ENCODE measurements around the gene ACSF3.

The ACSF3 gene

DNA sequence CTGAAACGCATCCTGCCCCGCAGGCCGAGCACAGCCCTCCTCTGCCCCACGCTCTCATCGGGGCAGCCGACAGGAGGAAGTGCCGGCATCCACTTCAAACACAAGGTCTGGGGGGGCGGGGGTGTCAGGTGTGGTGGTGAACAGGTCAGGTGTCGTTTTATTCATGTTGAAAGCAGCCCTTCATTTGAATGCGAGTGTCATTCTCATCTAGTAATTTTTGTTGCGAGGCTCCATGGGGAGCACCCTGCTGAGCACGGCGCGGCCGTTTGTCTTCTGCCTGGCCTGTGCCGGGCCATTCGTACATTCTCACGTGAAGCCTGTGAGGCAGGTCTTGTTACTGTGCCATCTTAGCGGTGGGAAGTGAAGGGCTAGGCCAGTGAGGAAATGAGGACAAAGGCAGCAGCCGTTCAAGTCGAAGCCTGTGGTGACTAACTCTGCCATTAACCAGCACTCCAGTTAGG lies 1.9 kb downstream of the ACSF3 start:
- ATAC-seq, result no peak

DNA sequence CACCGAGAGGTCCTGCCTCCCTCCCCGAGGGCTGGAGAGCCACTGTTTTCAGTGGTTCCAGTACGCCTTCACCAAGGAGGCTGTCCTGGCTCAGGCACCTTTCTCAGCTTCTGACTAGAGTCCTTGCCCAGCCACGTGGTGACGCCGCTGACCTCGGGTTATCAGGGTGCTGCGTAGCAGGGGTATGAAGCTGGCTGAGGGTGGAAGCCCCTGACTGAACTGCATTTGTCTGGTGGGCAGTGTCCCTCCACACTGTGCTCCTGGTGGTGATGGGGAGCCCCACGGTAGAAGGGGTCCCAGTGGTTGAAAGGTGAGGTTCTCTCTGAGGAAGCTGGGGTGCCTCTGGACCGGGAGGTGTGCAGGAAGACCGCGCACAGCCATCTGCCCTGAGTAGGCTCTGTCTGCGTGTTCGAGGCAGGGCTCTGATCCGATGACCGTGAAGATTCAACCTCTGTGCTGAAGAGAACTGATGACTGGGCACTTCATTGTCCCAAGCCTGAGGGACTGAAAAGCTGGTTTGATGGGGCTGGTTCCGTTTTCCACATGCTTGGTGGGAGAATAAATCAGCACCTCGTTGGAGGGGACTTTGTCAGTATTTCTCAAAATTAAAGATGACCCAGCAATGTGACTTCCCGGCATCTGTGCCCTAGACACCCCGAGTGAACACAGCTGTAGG lies 2.5 kb downstream of the ACSF3 start:
- ATAC-seq, result no peak

DNA sequence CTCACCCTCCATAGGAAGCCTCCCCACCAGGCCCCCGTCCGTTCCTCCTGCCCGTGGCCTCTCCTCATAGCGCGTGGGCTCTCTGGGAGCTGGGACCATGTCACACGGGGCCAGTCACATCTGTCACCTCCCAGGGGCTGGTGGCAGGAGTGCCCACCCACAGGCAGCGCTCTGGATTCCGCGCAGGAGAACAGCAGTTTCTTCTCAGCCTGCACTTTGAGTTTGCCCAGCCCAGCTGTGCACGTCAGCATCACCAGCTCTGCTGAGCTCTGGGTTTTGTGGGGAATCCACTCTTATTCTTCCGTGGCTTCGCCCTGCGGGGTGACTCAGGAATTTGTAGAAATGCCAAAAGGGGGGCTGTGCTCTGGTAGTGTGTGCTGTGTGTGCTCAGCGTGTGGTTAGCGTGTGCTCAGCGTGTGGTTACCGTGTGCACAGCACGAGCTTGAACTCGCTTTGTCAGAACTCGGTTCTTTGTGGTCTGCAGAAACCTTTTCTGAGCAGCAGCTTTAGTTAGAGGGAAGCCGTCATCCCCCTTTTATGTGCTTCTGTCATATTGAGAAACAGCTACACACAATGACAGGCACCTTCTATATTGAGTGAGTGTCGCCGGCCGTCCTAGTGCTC lies 3.2 kb downstream of the ACSF3 start:
- ATAC-seq, result peak; percentile 81 to 85

DNA sequence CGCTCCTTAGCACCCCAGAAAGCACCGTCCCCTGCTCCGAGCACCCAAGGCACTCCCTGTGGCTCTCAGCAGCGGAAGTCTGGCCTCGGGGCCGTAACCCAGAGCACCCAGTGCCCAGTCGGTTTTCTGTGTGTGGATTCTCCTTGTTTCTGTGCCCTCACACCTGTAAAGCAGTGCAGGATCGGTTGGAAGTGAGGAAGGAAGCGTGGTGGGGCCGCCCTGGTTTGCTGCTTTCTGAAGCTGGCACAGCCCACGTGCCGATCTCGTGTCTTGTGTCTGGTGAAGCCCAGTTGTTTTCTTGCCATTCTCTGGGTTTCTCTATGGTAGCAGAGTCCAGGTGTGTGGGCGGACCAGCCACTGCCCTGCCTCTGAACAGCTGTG lies 3.7 kb downstream of the ACSF3 start:
- no peak for ATAC-seq

DNA sequence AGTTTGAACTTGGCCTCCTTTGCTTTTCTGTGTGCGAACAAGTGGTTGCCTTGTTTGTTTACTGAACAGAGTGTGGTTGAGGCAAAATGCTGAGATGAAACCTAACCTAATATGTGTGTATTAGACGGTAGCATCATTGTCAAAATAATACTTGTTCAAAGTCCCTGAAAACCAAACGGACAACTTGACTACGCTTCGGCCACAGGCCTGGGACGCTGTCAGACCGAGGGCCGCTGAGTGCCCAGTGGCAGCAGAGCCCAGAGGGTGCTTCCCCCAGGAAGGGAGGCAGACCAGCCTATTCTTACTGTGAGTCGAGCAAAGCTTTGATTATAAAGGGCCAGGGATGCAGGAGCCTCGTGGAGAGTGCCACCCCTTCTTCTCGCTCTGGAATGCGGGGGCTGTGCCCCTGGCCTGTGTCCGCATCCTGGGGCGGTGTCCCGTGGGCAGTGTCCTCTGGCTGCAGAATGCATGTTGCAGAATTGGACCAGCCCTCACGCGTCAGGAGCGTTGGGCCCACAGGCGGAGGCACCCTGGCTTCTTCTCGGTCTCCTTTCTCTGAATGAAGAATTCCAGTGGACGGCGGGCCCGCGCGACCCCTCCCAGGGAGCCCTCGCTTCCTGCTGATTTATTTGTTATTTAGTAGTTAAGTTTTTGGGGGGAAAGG lies 5.2 kb downstream of the ACSF3 start:
- ATAC-seq, result no peak

DNA sequence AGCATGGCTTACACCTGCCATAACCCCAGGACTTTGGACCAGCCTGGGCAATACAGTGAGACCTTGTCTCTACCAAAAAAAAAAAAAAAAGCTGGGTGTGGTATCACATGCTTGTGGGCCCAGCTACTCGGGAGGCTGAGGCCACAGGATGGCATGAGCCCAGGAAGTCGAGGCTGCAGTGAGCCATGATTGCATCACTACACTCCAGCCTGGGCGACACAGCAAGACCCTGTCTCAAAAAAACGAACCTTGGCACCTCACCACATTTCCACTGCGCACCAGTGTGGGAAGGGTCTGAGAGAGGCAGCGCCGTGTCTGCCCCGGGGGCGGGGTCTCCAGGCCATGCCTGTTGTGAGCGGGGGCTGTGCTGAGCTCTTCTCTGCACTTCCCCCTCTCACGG lies 6.3 kb downstream of the ACSF3 start:
- ATAC-seq, result no peak

DNA sequence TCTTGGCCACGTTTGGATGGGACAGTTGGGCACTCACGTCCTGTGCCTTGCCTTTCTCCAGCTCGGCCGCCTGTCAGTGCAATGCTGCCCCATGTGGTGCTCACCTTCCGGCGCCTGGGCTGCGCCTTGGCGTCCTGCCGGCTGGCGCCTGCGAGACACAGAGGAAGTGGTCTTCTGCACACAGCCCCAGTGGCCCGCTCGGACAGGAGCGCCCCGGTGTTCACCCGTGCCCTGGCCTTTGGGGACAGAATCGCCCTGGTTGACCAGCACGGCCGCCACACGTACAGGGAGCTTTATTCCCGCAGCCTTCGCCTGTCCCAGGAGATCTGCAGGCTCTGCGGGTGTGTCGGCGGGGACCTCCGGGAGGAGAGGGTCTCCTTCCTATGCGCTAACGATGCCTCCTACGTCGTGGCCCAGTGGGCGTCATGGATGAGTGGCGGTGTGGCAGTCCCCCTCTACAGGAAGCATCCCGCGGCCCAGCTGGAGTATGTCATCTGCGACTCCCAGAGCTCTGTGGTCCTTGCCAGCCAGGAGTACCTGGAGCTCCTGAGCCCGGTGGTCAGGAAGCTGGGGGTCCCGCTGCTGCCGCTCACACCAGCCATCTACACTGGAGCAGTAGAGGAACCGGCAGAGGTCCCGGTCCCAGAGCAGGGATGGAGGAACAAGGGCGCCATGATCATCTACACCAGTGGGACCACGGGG lies 7.1 kb downstream of the ACSF3 start:
- no peak for ATAC-seq

DNA sequence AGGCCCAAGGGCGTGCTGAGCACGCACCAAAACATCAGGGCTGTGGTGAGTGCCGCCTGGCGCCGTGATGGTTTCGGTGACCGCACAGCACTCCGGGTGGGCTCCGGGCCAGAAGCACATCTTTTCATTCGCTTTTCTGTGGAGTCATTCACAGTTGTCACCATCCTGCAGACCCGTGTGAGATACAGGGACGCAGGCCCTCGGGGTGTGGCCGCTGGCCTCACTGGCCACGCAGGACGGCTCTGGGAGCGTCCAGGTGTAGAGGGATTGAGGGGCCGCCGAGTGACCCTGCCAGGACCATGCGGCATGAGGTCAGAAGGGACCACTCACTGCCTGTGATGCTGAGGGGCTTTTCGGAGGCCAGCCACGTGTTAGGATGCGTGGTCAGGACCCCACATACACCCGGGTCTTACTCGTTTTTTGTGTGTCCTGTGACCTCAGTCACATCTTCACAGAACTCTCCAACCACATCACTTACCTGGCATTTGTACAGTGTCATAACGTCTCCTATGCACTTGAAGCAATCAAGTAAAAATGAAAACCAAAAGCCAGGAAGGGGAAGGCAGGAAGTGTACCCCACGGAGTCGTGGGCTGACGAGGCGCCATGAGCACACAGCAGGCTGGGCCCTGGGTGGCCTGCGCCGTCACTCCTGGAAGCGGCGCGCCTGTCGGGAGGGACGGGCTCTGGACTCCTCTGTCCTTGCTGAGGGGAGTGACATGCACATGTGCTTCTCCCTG lies 7.8 kb downstream of the ACSF3 start:
- ATAC-seq, result no peak

DNA sequence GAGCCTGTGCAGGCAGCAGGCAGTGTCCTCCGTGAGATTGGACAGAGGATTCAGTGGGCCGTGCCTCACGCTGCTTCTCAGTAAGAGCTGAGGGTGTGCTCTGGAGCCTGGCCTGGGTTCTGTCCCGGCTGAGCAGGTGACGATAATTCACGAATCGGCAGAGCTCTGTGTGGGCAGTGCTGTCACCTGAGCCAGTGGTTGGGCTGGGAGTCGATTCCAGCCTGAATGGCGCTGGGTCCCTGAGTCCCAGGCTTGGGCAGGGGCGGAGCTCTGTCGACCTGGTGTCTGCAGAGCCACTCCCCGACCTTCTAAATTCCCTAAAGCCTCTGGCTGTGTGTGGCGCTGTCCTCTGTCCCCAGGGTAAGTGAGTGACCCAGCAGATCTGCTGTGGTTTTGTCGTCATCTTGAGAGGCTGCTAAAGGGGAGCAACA lies 8.4 kb downstream of the ACSF3 start:
- ATAC-seq, result no peak

DNA sequence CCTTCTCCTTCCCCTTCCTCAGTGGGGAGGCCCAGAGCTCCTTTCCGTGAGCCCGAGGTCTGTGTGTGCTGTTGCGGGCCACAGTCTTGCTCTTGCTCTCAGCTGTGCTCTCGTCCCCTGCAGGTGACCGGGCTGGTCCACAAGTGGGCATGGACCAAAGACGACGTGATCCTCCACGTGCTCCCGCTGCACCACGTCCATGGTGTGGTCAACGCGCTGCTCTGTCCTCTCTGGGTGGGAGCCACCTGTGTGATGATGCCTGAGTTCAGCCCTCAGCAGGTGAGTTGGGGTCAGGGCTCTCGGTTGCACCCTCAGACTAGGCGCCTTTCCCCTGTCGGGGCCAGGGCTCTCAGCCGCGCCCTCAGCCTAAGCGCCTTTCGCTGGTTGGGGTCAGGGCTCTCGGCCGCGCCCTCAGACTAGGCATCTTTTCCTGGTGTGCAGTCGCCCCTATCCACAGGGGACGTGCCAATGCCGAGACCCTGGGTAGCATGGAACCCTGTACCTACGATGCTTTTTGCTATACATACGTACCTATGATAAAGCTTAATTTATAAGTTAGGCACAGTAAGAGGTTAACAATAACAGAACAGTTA lies 8.9 kb downstream of the ACSF3 start:
- ATAC-seq, result no peak

DNA sequence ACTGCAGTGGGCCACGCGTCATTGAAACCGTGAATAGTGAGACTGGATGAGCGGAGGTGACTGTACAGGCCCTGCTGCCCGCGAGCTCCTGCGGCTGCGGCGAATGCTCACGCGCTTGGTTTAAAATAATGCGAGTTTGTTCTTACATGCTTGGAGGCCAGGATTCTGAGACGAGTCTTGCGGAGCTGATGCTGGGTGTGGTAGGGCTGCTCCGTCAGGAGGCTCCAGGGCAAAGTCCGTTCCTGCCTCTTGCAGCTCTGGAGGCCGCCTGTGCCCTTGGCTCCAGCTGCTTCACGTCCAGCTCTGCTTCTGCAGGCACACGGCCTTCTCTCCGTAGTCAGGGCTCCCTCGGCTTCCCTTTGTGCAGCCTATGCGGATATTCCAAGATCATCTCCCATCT lies 9.5 kb downstream of the ACSF3 start:
- ATAC-seq, result no peak

DNA sequence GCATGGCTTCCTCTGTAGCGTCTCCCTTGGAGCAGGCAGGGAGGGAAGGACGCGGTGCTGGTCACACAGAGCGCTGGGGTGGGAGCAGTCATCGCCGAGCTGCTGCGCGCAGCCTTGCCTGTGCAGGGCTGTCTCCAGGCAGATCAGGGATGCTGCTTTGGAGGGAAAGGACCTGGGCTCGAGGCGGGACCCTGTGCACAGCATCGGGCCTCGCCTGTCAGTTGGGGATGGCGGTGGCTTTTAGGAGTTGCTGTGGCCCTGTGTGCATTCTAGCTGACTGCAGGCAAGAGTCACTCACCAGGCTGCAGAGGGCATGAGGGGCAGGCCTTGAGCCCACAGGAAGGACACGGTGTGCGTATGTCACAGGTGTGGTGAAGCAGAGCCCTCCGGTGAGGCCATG lies 10.1 kb downstream of the ACSF3 start:
- ATAC-seq, result no peak

DNA sequence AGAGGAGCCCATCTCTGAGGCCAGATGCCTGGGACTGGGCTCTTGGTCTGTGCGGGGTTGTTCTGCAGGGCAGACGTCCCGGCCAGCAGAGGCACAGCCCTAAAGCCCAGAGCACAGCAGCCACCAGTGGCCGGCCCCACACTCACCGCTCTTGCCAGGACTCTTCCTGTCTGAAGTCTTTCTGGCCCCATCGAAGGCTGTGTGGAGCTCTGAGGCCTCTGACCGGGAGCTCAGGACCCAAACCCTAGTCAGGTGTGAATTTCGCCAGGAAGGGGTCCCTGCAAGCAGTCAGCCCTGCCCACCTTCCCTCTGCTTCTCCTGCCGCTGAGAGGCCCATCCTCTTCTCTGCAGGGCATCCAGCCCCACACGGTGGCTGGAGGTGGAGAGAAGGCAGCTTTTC lies 10.7 kb downstream of the ACSF3 start:
- ATAC-seq, result no peak

DNA sequence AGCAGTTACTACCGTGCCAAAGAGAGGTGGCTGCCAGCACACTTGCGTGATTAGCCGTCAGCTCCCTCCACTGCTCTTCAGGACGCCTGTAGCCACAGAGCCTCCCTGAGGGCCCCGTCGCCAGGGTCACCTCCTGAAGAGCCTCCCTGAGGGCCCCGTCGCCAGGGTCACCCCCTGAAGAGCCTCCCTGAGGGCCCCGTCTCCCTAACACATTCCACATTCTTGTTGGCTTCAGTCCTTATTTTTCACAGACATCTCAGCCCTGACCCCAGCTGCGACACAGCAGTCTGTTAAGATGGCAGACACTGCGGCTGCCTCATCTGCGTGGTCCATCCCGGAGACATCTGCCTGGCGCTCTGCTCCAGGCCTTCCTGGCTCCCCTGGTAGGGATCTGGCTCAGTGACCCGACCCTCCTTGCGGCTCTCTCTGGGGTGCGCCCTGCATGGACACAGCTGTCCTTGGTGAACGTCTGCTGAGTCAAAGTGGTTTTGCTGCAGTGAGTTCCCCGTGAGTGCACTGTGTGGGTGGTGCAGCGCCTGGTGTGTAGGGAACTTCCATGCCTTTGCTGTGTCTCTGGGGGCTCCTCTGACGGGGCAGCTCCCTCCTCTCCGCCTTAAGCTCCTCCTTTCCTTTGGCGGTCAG lies 11.4 kb downstream of the ACSF3 start:
- ATAC-seq, result no peak

DNA sequence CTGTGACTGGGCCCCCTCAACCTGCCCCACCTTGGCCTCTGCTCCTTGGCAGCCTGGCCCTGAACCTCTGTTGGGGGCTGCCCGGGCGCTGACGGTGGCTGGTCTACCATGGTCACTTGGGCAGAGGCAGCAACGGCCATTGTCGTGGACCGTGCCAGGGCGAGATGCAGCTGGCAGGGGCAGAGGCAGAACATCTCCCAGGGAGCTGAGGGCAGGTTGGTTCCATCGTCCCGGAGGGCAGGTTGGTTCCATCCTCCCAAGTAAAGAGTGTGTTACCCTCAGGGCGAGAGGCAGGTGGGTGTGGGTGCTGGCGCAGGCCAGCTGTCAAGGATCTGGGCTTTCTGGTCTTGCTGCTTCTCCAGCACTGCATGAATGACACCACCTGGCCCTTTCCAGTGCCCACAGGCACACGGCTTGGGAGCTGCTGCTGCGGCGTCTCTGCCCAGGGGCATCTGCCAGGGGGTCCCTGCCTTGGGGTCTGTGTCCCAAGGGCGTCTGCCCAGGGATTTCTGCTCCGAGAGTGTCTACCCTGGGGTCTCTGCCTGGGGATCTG lies 12.0 kb downstream of the ACSF3 start:
- ATAC-seq, result no peak

DNA sequence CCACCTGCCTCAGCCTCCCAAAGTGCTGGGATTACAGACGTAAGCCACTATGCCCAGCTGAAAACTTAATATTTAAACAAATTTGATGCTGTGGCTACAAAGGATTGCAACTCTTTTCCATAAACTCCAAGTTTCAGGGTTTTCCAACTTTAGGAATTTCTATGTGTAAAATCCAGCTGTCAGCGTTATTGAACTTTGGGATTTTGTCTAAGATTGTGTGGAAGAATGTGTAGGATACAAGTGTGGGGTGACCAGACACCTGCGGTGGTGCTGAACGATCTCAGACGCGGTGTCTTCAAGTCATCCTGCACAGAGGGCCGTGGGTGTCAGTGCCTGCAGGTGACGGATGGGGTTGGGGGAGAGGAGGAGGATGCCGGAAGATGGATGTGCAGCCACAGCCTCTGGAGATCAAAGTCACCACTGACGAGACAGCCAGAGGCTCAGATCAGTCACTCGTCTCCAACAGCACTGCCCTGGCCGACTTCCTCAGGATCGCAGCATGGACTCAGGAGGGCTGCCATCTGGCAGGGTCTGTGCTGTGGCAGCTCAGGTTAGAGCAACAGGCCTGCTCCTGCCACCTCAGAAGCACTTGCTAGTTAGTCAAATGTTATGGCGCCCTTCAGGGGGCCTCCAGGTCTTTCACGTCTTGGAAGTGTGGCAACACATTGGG lies 13.0 kb downstream of the ACSF3 start:
- no peak for ATAC-seq

DNA sequence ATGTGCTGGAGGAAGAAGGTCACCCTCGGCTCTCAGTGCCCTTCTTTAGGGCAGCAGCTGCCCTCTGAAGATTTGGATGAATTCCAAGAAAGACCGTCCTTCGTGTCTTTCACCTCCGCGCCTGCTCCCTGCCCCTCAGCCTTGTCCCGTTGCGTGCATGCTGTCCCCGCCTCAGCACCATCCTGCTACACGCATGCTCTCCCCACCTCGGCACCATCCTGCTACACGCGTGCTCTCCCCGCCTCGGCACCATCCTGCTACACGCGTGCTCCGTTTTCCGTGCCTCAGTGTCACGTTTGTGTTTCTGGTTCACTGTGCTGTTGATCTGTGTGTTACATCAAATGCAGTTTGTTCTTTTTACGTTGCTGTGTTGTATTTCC lies 13.5 kb downstream of the ACSF3 start:
- no peak for ATAC-seq

DNA sequence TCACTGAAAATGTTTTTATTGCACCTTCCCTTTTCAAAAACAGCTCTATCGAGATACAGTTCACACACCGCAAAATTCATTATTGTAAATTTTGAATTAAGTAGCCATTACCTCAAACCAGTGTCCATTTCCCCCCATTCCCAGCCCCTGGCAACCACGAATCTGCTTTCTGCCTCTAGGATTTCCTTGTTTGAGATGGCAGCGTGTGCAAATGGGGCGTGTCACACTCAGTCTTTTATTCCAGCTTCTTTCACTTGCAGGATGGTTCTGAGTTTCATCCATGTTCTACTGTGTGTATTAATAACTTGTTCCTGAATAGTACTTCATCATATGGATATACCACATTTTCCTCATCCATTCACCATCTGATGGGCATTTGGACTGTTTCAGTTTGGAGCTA lies 14.8 kb downstream of the ACSF3 start:
- no peak for ATAC-seq

DNA sequence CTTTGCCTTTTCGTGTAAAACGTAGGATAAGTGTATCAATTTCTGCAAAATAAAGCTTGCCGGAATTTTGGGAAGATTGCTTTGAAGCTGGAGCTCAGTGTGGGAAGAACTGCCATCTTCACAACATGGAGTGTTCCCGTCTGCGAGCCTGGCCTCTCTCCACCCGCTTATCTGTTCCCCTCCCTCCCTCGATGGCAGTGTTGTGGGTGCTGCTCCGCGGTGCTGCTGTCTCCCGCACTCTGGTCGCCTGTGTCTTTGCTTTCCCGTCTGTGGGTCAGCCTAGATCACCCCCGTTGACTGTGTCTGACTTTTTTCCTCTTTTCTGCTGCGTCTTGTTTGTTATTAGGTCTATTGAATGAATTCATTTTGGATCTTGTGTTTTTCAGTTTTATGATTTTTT lies 17.0 kb downstream of the ACSF3 start:
- ATAC-seq, result no peak

DNA sequence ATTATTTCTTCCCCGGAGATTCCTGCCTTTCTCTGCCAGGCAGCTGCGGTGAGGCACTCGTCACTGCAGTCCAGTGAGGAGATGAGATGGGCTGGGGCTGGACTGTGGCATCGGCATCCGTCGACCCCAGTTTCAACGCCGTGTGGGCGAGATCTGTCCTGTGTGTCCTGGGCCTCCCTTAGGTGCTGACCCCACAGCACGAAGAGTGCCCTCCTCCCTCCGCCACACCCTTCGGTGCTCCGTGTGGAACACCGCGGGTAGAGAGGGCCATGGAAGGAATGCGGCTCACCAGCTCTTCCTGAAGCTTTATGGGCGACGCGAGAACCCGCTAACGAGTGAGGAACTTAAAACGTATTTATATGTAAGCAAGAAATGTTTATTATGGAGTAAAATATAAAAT lies 17.6 kb downstream of the ACSF3 start:
- no peak for ATAC-seq
